ENCODE data around the gene CEP83.

The CEP83 gene

GRCh38 chr12:94304012-94304411 is 155.7 kb downstream of the CEP83 start:
- H2BK120ac ChIP-seq (ENCODE audit: low read depth, low read length), result no peak overlapping the region

GRCh38 chr12:94299846-94300245 is 159.8 kb downstream of the CEP83 start:
- Histone ChIP-seq H3K4ac (ENCODE audit: low read length) (no peak overlapping the region), H3K18ac (ENCODE audit: low read length) (no peak overlapping the region), H2BK5ac (ENCODE audit: low read length) (no peak overlapping the region), H2AFZ (ENCODE audit: low read length) (no peak overlapping the region), H3K4me2 (ENCODE audit: insufficient read depth, low read length, poor library complexity, severe bottlenecking) (no peak overlapping the region), H3K27me3 (ENCODE audit: control insufficient read depth in 3 of 3, insufficient read depth in 3 of 3, low read depth in 1 of 3, low read length in 3 of 3) (no peaks in the 10 kb centered on the region), H4K8ac (ENCODE audit: low read depth, low read length) (no peak overlapping the region), H3K9ac (ENCODE audit: low read depth, low read length, poor library complexity) (no peak overlapping the region), H3K79me1 (ENCODE audit: low read depth, low read length) (no peaks in the 10 kb centered on the region), H3K4me3 (ENCODE audit: low read length in 2 of 2) (no peak overlapping the region), H3K27ac (replicated peaks; ENCODE audit: low read length) (no peak overlapping the region), H2BK120ac (ENCODE audit: low read depth, low read length) (no peak overlapping the region), H3K9me3 (replicated peaks in 1 of 2; ENCODE audit: control insufficient read depth in 2 of 2, insufficient read depth in 1 of 2, low read depth in 1 of 2, low read length in 2 of 2) (no peaks in the 10 kb centered on the region), H2AK5ac (ENCODE audit: low read depth, low read length) (no peak overlapping the region), H2BK15ac (ENCODE audit: low read length) (no peak overlapping the region), H3K36me3 (replicated peaks in 1 of 2; ENCODE audit: control insufficient read depth in 2 of 2, insufficient read depth in 2 of 2, low read length in 2 of 2) (peaks cover 14 to 68% of the 10 kb centered on the region in 2 donors), H3K23ac (ENCODE audit: low read depth, low read length, poor library complexity) (no peak overlapping the region), H3K14ac (ENCODE audit: low read length) (no peak overlapping the region), H3K4me1 (ENCODE audit: control insufficient read depth in 2 of 2, insufficient read depth in 1 of 2, low read depth in 1 of 2, low read length in 2 of 2) (peaks cover 0 to 4% of the 10 kb centered on the region in 2 donors), H4K91ac (ENCODE audit: low read depth, low read length, poor library complexity) (no peak overlapping the region), H2BK12ac (ENCODE audit: low read length) (no peak overlapping the region)
- no peak for DNase-seq (ENCODE audit: low spot score)
- no CpG with 5 or more reads among the region's 1 CpG for WGBS, 2 donors (ENCODE audit: extremely low coverage in 2 of 2, insufficient read length in 2 of 2, insufficient replicate concordance in 1 of 2)

More at GRCh38 chr12:94304012-94304411, 155.7 kb downstream of the CEP83 start:
- H3K9me3 ChIP-seq (replicated peaks in 1 of 2; ENCODE audit: control insufficient read depth in 2 of 2, insufficient read depth in 1 of 2, low read depth in 1 of 2, low read length in 2 of 2), result no peaks in the 10 kb centered on the region
- H3K23ac ChIP-seq (ENCODE audit: low read depth, low read length, poor library complexity), result no peak overlapping the region
- H4K8ac ChIP-seq (ENCODE audit: low read depth, low read length), result no peak overlapping the region
- no peak overlapping the region for H3K4me2 ChIP-seq (ENCODE audit: insufficient read depth, low read length, poor library complexity, severe bottlenecking)
- no peak overlapping the region for H2BK12ac ChIP-seq (ENCODE audit: low read length)
- H2AFZ ChIP-seq (ENCODE audit: low read length), result no peak overlapping the region
- no peak overlapping the region for H3K4ac ChIP-seq (ENCODE audit: low read length)
- peaks cover 0 to 8% of the 10 kb centered on the region in 2 donors for H3K4me1 ChIP-seq (ENCODE audit: control insufficient read depth in 2 of 2, insufficient read depth in 1 of 2, low read depth in 1 of 2, low read length in 2 of 2)
- H4K91ac ChIP-seq (ENCODE audit: low read depth, low read length, poor library complexity), result no peak overlapping the region
- no peak overlapping the region for H2BK15ac ChIP-seq (ENCODE audit: low read length)
- no peak overlapping the region for H3K27ac ChIP-seq (replicated peaks; ENCODE audit: low read length)
- peaks cover 7 to 85% of the 10 kb centered on the region in 2 donors for H3K36me3 ChIP-seq (replicated peaks in 1 of 2; ENCODE audit: control insufficient read depth in 2 of 2, insufficient read depth in 2 of 2, low read length in 2 of 2)
- H3K9ac ChIP-seq (ENCODE audit: low read depth, low read length, poor library complexity), result no peak overlapping the region
- DNase-seq (ENCODE audit: low spot score), result no peak
- H3K18ac ChIP-seq (ENCODE audit: low read length), result no peak overlapping the region
- H3K4me3 ChIP-seq (ENCODE audit: low read length in 2 of 2), result no peak overlapping the region
- no peak overlapping the region for H3K14ac ChIP-seq (ENCODE audit: low read length)
- no peak overlapping the region for H2BK5ac ChIP-seq (ENCODE audit: low read length)
- H3K27me3 ChIP-seq (ENCODE audit: control insufficient read depth in 3 of 3, insufficient read depth in 3 of 3, low read depth in 1 of 3, low read length in 3 of 3), result no peaks in the 10 kb centered on the region
- no CpG with 5 or more reads among the region's 1 CpG for WGBS, 2 donors (ENCODE audit: extremely low coverage in 2 of 2, insufficient read length in 2 of 2, insufficient replicate concordance in 1 of 2)
- no peaks in the 10 kb centered on the region for H3K79me1 ChIP-seq (ENCODE audit: low read depth, low read length)
- H2AK5ac ChIP-seq (ENCODE audit: low read depth, low read length), result no peak overlapping the region

GRCh38 chr12:94297876-94298505 is 161.7 kb downstream of the CEP83 start:
- Histone ChIP-seq H2BK15ac (ENCODE audit: low read length) (no peak overlapping the region), H4K91ac (ENCODE audit: low read depth, low read length, poor library complexity) (no peak overlapping the region), H3K36me3 (replicated peaks in 1 of 2; ENCODE audit: control insufficient read depth in 2 of 2, insufficient read depth in 2 of 2, low read length in 2 of 2) (peaks cover 14 to 50% of the 10 kb centered on the region in 2 donors), H2AFZ (ENCODE audit: low read length) (no peak overlapping the region), H3K14ac (ENCODE audit: low read length) (no peak overlapping the region), H4K8ac (ENCODE audit: low read depth, low read length) (no peak overlapping the region), H3K4me1 (ENCODE audit: control insufficient read depth in 2 of 2, insufficient read depth in 1 of 2, low read depth in 1 of 2, low read length in 2 of 2) (no peaks in the 10 kb centered on the region), H3K9me3 (replicated peaks in 1 of 2; ENCODE audit: control insufficient read depth in 2 of 2, insufficient read depth in 1 of 2, low read depth in 1 of 2, low read length in 2 of 2) (no peaks in the 10 kb centered on the region), H3K23ac (ENCODE audit: low read depth, low read length, poor library complexity) (no peak overlapping the region), H2BK120ac (ENCODE audit: low read depth, low read length) (no peak overlapping the region), H3K4ac (ENCODE audit: low read length) (no peak overlapping the region), H3K9ac (ENCODE audit: low read depth, low read length, poor library complexity) (no peak overlapping the region), H2AK5ac (ENCODE audit: low read depth, low read length) (no peak overlapping the region), H3K18ac (ENCODE audit: low read length) (no peak overlapping the region), H3K4me2 (ENCODE audit: insufficient read depth, low read length, poor library complexity, severe bottlenecking) (no peak overlapping the region), H2BK5ac (ENCODE audit: low read length) (no peak overlapping the region), H3K4me3 (ENCODE audit: low read length in 2 of 2) (no peak overlapping the region), H3K79me1 (ENCODE audit: low read depth, low read length) (no peaks in the 10 kb centered on the region), H3K27ac (replicated peaks; ENCODE audit: low read length) (no peak overlapping the region), H2BK12ac (ENCODE audit: low read length) (no peak overlapping the region), H3K27me3 (ENCODE audit: control insufficient read depth in 3 of 3, insufficient read depth in 3 of 3, low read depth in 1 of 3, low read length in 3 of 3) (no peaks in the 10 kb centered on the region)
- WGBS, 2 donors (ENCODE audit: extremely low coverage in 2 of 2, insufficient read length in 2 of 2, insufficient replicate concordance in 1 of 2), result no CpG with 5 or more reads among the region's 2 CpGs
- DNase-seq (ENCODE audit: low spot score), result no peak

GRCh38 chr12:94297096-94297699 is 162.5 kb downstream of the CEP83 start:
- Histone ChIP-seq H3K9ac (ENCODE audit: low read depth, low read length, poor library complexity) (no peak overlapping the region), H2BK5ac (ENCODE audit: low read length) (no peak overlapping the region), H3K4ac (ENCODE audit: low read length) (no peak overlapping the region), H3K79me1 (ENCODE audit: low read depth, low read length) (no peaks in the 10 kb centered on the region), H3K27me3 (ENCODE audit: control insufficient read depth in 3 of 3, insufficient read depth in 3 of 3, low read depth in 1 of 3, low read length in 3 of 3) (no peaks in the 10 kb centered on the region), H3K36me3 (replicated peaks in 1 of 2; ENCODE audit: control insufficient read depth in 2 of 2, insufficient read depth in 2 of 2, low read length in 2 of 2) (peaks cover 14 to 45% of the 10 kb centered on the region in 2 donors), H3K4me3 (ENCODE audit: low read length in 2 of 2) (no peak overlapping the region), H4K8ac (ENCODE audit: low read depth, low read length) (no peak overlapping the region), H2BK12ac (ENCODE audit: low read length) (no peak overlapping the region), H3K4me2 (ENCODE audit: insufficient read depth, low read length, poor library complexity, severe bottlenecking) (no peak overlapping the region), H2AK5ac (ENCODE audit: low read depth, low read length) (no peak overlapping the region), H3K27ac (replicated peaks; ENCODE audit: low read length) (no peak overlapping the region), H2AFZ (ENCODE audit: low read length) (no peak overlapping the region), H3K9me3 (replicated peaks in 1 of 2; ENCODE audit: control insufficient read depth in 2 of 2, insufficient read depth in 1 of 2, low read depth in 1 of 2, low read length in 2 of 2) (no peaks in the 10 kb centered on the region), H2BK15ac (ENCODE audit: low read length) (no peak overlapping the region), H3K14ac (ENCODE audit: low read length) (no peak overlapping the region), H2BK120ac (ENCODE audit: low read depth, low read length) (no peak overlapping the region), H3K18ac (ENCODE audit: low read length) (no peak overlapping the region), H4K91ac (ENCODE audit: low read depth, low read length, poor library complexity) (no peak overlapping the region), H3K23ac (ENCODE audit: low read depth, low read length, poor library complexity) (no peak overlapping the region), H3K4me1 (ENCODE audit: control insufficient read depth in 2 of 2, insufficient read depth in 1 of 2, low read depth in 1 of 2, low read length in 2 of 2) (no peaks in the 10 kb centered on the region)
- WGBS, 2 donors (ENCODE audit: extremely low coverage in 2 of 2, insufficient read length in 2 of 2, insufficient replicate concordance in 1 of 2), result no CpG with 5 or more reads among the region's 6 CpGs
- DNase-seq (ENCODE audit: low spot score), result no peak
